Dedifferentiated amniotic fluid mesenchymal stem cell (primary cell): ENCODE results near the gene XRCC2.

ENCODE experiments used
- DNase-seq: peaks from one replicate; pipeline ENCODE4 v3.0.0-alpha.2; 2016; ENCODE audit errors: extremely low spot score

Gene XRCC2

DNA sequence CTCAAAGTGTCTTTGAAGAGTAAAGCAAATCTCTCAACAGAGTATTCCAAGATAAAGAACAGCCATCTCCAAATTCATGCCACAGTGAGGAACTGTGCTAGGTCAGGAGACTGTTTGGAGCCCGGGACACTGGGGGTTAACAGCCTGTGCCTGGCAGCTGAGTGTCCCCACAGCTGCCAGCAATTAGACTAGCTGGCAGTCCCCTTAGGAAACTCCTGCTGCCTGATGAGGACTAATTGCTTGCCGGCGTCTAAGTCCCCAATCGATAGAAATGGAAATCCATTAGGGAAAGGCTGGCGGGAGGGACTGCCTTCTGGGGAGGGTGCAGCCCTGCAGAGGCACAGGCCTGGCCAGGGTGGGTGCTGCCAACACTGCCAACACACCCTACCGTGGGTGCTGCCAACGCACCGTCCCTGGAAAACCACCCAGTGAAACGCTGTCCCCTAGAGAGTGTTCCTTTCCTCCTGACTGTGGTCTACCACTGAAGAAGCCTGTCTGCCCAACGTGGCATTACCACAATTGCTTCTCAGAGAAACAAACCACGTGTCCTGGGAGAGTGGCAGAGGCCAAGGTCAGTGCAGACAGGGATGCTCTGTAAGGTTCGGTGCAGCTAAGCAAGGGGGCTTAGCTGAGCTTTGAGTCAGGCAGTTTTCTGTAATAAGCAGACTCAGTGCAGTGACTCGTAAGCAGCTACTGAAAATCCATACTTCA lies 60.8 kb downstream of the XRCC2 start:
- DNase-seq = no peak

DNA sequence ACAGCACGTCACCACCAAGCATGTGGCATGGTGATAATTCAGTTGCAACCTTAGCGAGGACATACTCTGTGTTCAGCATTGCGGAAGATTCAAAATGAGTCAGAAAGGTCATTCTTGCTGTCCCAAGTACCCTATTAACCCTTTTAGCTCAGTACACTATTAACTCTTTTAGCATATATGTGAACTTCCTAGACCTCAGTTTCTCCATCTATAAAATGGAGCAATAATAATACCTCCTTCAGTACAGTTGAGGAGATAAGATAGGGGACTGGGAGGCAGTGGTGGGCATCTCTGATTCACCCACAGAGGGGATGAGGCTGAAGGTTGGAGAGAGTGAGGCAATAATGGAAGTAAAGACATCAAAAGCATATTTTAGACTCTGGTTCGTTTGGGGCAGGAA lies 67.3 kb downstream of the XRCC2 start:
- no peak for DNase-seq

- DNase-seq = no peak
These were observed 67.7 kb downstream of the XRCC2 start for GRCh38 chr7:152608208-152608607.

DNA sequence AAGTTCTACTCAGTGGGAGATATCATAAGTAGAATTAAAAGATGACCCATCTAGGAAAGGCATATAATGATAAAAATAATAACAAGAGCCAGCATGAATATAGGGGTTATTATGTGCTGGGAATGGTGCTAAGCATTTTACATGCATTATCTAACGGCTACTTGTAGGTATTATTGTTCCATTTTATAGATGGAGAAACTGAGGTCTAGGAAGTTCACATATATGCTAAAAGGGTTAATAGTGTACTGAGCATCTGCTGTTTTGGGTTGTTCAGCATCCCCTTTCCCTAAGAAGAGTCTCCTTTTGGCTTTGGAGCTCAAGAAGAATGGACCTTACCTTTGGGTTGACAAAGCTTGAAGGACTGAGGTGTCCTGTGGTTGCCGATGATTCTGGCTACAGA lies 68.9 kb downstream of the XRCC2 start:
- no peak for DNase-seq

DNA sequence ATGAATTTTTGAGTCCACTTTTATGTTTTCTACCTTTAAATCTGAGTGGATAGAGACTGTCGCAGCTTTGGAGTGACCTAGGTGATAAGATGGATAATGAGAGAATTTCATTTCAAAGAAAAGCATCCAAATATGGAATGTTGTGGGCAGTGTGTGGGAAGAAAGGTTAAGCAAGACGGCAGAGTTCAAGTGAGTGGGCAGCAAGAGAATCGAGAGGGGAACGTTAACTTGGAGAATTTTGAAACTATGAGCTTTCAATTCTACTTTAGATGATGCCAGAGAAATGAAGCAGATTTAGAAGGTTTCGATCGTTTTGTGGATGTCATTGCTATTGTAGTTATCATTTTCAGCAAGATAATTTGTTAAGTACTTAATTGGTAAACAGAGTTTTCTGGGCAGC lies 73.0 kb downstream of the XRCC2 start:
- no peak for DNase-seq

DNA sequence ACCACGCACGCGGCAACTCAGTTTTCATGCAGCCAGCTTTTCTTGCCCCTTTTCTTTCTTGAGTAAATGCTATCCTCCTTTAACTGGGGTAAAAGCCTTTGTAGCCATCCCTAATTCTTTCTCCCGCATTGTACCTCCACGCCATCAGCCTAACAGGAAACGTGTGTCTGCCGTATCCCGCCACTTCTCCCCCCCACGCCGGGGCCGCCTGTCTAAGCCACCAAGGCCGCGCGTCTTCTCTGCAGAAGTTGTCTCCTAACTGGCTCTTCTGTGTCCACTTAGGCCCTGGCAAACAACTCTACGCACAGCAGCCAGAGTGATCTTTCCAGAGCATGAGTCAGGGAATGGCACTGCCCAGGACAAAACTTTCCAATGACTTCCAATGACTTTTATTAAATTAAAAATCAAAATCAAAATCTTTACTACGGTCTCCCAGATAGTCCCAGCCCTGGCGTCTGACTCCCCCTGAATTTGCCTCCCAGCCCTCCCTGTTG lies 74.6 kb downstream of the XRCC2 start:
- DNase-seq = no peak

- DNase-seq = no peak
These were observed 75.7 kb downstream of the XRCC2 start for GRCh38 chr7:152600266-152600665.

DNA sequence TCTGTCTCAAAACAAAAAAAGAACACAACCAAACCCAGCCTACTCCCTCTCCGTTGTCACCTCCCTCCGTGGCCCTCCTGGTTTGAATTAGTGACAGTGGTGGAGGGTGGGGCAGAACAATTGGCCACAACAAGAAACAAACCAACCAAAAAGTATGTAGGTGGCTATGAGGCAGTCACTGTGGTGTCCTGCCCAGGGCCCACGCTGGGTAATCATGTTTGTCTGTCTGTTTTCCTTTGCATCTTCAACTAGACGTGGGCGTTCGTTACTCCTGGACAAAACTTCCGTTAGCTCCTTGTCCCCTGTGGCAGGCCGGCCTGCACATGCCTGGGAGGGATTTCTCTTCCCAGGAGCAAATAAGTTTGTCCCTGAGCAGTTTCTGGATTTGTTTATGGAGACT lies 78.4 kb downstream of the XRCC2 start:
- DNase-seq = no peak

DNA sequence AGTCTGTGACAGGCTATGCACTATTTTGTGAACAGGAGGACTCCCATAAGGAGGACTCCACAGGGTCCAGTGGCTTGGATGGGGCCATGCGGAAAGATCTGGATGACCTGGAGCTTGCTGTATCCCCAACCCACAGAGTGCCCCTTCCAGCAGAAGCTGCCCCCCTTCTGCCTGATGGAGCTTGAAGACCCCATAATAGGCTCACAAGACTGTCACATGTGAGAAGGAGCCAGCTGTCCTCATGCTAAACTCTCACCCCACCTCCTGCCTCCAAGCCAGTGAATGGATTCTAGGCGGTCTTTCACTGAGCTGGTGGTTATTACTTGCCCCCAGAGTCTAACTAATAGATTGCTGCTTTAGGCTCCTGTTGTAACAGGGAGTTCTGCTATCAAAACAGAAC lies 79.1 kb downstream of the XRCC2 start:
- DNase-seq = no peak
